ENCODE results near the gene ANKRD65. TPM values are rescaled to one million over a fixed set of nuclear protein-coding genes. Genes with fewer than 3 reads are reported as not detected.
A peak's percentile ranks its signal among the peaks of the same experiment; 100 is the strongest.
"Not testable (repeated sequence)": the region's sequence is repeated elsewhere in the genome, so short reads cannot be mapped to it uniquely, and the experiment has no call there.

ANKRD65 gene
- total RNA-seq, 1 experiment from 2014 or later, result not detected

DNA sequence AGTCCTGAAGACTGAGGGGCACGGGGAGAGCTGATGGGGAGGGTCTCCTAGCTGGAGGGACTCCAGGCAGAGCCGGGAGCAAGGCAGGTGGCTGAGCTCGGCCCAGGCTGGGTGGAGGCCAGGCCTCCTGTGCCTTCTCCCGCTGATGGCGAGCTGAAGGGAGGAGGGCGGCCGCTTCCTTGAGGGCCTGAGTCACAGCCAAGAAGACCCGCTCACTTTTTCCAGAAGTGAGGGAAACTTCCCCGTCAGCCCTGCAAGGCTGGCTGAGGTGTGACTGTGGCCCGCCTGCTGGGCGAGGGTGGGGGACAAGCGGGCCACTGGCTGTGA lies 12.7 kb upstream of the ANKRD65 start:
- in situ Hi-C loops (cut with HindIII; ENCODE audit: low pct_unique_long_range_greater_than_20kb, low sequenced_read_pairs), result no loop called here
- no peak for DNase-seq (ENCODE audit: low read depth, low spot score)

- DNase-seq (ENCODE audit: low read depth, low spot score), result peak; percentile 43
- in situ Hi-C loops (cut with HindIII; ENCODE audit: low pct_unique_long_range_greater_than_20kb, low sequenced_read_pairs), result no loop called here
These were observed 12.1 kb upstream of the ANKRD65 start for GRCh38 chr1:1432951-1433803.

DNA sequence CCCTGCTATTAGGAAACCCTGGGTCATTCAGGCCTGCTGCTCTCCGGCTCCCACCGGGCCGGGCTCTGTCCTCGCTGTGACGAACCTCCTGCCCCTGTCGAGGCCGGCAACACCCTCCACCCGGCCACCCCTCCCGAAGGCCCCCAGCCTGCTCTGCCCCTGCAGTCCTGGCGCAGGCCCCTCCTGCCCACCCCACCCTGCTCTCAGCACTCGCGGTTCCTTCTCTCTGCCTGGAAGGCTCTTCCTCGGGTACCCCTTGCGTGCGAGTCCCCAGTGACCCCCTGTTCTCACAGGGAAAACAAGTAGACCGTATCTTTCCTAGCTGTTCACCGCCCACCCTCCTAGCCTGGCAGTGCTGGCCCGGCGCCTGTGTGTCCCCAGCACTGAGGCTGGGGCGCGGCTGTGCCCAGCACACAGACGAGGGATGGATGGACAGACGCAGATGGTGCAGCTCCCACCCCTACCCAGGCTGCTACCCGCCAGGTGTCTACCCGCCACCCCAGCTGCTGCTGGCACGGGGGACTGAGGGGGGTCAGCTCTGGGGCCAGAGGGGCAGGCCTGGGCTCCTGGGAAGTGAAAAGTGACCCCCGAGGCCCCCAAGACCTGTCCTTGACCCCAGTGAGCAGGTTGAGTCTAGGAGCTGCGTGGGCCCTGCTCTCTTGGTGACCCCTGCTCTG lies 11.3 kb upstream of the ANKRD65 start:
- DNase-seq (ENCODE audit: low read depth, low spot score), result no peak
- in situ Hi-C loops (cut with HindIII; ENCODE audit: low pct_unique_long_range_greater_than_20kb, low sequenced_read_pairs), result no loop called here

- no peak for DNase-seq (ENCODE audit: low read depth, low spot score)
- in situ Hi-C loops (cut with HindIII; ENCODE audit: low pct_unique_long_range_greater_than_20kb, low sequenced_read_pairs), result no loop called here
These were observed 10.8 kb upstream of the ANKRD65 start for GRCh38 chr1:1431845-1432273.

DNA sequence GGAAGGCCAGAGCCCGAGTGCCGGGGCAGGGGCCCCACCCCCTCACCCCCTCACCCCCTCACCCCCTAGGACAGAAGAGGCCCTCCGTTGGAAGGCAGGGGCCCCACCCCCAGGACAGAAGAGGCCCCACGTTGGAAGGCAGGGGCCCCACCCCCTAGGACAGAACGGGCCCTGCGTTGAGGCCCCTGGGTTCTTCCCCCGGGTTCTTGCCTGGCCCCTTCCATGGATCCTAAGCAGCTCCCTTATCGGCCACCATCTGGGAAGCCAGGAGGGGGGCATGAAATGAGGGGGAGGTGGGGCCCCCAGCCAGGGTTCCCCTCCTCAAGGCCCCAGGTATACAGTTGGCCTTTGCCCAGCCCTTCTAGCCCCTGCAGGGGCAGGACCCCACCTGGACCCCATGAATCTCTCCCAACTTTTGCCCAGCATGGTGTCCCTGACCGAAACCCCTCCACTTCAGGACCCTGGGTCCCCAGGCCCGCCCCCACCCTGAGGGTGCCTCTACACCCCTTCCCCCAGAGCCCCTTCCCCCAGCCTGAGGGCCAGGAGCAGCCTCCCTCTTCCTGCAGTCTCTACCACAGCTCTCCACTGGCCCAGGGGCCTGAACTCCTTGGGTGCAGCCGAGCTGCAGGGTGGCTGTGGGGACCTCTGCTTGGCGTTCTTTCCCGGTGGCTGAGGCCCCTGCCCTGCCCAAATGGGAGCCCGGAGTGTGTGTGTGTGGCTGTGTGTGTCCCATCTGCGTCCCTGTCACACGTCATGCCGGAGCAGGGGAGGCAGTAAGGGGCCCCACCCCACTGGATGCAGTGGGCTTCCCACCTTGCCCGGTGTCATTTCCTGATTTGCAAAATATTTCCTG lies 10.1 kb upstream of the ANKRD65 start:
- in situ Hi-C loops (cut with HindIII; ENCODE audit: low pct_unique_long_range_greater_than_20kb, low sequenced_read_pairs), result no loop called here
- DNase-seq (ENCODE audit: low read depth, low spot score), result no peak

GRCh38 chr1:1430114-1430982 lies 9.3 kb upstream of the ANKRD65 start:
- no peak for DNase-seq (ENCODE audit: low read depth, low spot score)
- in situ Hi-C loops (cut with HindIII; ENCODE audit: low pct_unique_long_range_greater_than_20kb, low sequenced_read_pairs), result no loop called here

GRCh38 chr1:1429671-1430073 lies 8.6 kb upstream of the ANKRD65 start:
- in situ Hi-C loops (cut with HindIII; ENCODE audit: low pct_unique_long_range_greater_than_20kb, low sequenced_read_pairs), result no loop called here
- DNase-seq (ENCODE audit: low read depth, low spot score), result no peak

DNA sequence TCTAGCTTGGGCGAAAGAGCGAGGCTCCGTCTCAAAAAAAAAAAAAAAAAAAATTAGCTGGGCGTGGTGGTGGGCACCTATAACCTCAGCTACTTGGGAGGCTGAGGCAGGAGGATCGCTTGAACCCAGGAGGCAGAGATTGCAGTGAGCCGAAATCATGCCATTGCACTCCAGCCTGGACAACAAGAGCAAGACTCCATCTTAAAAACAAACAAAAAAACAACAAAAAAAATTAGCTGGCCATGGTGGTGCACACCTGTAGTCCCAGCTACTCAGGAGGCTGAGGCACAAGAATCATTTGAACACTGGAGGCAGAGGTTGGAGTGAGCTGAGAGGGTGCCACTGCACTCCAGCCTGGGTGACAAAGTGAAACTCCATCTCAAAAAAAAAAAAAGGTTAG lies 7.9 kb upstream of the ANKRD65 start:
- in situ Hi-C loops (cut with HindIII; ENCODE audit: low pct_unique_long_range_greater_than_20kb, low sequenced_read_pairs); DNase-seq (ENCODE audit: low read depth, low spot score): not testable (repeated sequence)

DNA sequence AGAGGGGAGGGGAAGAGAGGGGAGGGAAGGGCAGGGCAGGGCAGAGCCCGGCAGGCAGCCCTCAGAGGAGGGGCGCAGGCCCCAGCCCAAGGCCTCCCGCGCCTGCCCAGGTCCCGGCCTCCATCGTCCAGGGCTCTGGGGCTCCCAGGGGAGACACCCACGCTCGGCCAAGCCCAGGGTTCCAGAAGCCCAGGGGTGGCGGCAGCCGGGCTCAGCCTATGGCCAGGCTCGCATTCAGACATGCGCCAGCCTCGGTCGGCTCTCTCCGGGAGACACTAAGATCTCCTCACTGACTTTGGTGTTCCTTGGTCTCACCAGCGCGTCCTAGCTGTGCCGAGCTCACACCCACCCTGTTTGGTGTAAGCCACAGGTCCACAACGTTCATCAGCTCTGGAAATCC lies 7.1 kb upstream of the ANKRD65 start:
- in situ Hi-C loops (cut with HindIII; ENCODE audit: low pct_unique_long_range_greater_than_20kb, low sequenced_read_pairs), result no loop called here
- no peak for DNase-seq (ENCODE audit: low read depth, low spot score)

- DNase-seq (ENCODE audit: low read depth, low spot score), result no peak
- in situ Hi-C loops (cut with HindIII; ENCODE audit: low pct_unique_long_range_greater_than_20kb, low sequenced_read_pairs), result no loop called here
These were observed 6.7 kb upstream of the ANKRD65 start for GRCh38 chr1:1427820-1428148.

DNA sequence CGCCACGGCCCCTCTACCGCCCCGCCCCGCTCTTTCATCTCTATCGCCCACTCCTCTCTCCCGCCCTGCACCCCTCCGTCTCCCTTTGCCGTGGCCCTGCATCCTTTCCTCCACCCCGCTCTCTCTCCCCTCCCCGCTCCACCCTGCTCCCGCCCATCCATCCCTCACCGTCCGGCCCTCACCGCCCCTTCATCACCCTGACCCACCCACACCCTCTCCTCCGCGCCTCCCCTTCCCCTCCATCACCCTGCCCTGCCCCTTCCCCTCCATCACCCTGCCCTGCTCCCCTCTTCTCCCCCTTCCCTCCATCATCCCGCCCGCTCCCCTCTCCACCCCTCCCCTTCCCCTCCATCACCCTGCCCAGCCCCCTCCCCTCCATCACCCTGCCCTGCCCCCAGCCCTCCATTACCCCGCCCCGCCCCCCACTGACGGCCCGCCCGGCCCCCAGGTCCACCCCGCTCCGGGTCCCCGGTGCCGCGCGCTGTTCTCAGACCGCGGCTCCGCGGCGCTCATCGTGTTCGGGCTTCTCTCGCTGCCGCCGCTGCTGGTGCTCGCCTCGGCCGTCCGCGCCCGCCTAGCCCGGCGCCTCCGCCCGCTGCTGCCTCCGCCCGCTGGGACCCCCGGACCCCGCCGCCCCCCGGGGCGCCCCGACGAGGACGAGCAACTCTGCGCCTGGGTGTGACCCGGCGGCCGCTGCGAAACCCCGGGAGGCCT lies 6.2 kb upstream of the ANKRD65 start:
- in situ Hi-C loops (cut with HindIII; ENCODE audit: low pct_unique_long_range_greater_than_20kb, low sequenced_read_pairs), result no loop called here
- DNase-seq (ENCODE audit: low read depth, low spot score), result no peak

DNA sequence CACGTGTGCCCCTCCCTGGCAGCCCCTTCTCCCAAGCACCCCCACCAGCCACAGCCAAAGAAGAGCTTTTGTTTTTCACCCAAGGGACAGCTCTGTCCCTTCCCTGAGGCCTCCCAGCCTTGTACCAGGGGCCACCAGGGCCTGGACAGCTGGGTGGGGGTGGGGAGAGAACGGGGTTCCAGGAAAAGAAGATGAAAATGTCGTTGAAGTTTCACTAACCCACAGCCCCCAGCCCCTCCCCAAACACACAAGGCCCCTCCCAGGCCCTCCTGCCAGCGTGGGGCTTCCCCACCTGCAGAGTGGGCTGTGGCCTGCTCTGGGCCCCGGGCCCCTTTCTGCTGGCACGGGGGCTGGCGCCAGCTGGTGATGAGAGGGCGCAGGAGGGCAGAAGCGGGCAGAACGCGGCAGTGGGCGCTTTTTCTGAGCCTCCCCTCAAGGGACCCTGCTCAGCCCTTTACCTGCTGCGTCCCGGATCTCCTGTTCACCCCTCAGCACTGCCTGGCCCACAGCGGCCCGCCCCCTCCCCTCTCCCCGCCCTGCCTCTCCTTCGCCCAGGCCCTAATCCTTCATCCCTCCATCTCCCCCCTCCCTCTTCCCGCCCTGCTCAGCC lies 5.5 kb upstream of the ANKRD65 start:
- in situ Hi-C loops (cut with HindIII; ENCODE audit: low pct_unique_long_range_greater_than_20kb, low sequenced_read_pairs), result no loop called here
- DNase-seq (ENCODE audit: low read depth, low spot score), result no peak

GRCh38 chr1:1425753-1426495 lies 4.8 kb upstream of the ANKRD65 start:
- DNase-seq (ENCODE audit: low read depth, low spot score), result no peak
- in situ Hi-C loops (cut with HindIII; ENCODE audit: low pct_unique_long_range_greater_than_20kb, low sequenced_read_pairs), result no loop called here

- no peak for DNase-seq (ENCODE audit: low read depth, low spot score)
- in situ Hi-C loops (cut with HindIII; ENCODE audit: low pct_unique_long_range_greater_than_20kb, low sequenced_read_pairs), result no loop called here
These were observed 4.3 kb upstream of the ANKRD65 start for GRCh38 chr1:1425426-1425752.

- in situ Hi-C loops (cut with HindIII; ENCODE audit: low pct_unique_long_range_greater_than_20kb, low sequenced_read_pairs), result no loop called here
- no peak for DNase-seq (ENCODE audit: low read depth, low spot score)
These were observed 3.6 kb upstream of the ANKRD65 start for GRCh38 chr1:1424707-1425106.

DNA sequence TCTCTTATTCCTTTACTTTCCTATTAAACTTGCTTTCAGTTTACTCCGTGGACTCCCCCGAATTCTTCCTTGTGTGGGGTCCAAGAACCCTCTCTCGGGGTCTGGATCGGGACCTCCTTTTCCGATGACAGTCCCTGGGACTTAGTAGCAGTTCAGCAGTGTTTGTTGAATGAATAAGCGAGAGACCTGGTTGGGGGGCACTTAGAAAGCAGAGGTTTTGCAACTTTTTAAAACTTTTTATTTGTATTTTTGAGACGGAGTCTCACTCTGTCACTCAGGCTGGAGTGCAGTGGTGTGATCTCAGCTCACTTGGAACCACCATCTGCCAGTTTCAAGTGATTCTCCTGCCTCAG lies 2.1 kb upstream of the ANKRD65 start:
- in situ Hi-C loops (cut with HindIII; ENCODE audit: low pct_unique_long_range_greater_than_20kb, low sequenced_read_pairs), result no loop called here
- DNase-seq (ENCODE audit: low read depth, low spot score), result no peak
